Endodermal cell (in vitro differentiated cells): Measurements from ENCODE around the gene CBFB. TPM values are rescaled to one million over a fixed set of nuclear protein-coding genes. Genes with fewer than 3 reads are reported as not detected.

Experiments used
- DNase-seq: peaks from one replicate; pipeline ENCODE4 v3.0.0-alpha.2; 2017
- H3K27ac ChIP-seq: 2 replicates; pipeline ENCODE4 v1.5.1; 2013; ENCODE audit warnings: mild to moderate bottlenecking, low read depth, low read length, moderate library complexity
- H3K27me3 ChIP-seq: 2 replicates; pipeline ENCODE4 v1.6.1; 2013; ENCODE audit warnings: mild to moderate bottlenecking, low read length, moderate library complexity; ENCODE audit not compliant: insufficient read depth, control insufficient read depth, poor library complexity, severe bottlenecking
- H3K36me3 ChIP-seq: 2 replicates; pipeline ENCODE4 v1.7.0; 2013; ENCODE audit warnings: mild to moderate bottlenecking, low read length, moderate library complexity; ENCODE audit not compliant: control insufficient read depth, insufficient read depth
- H3K4me1 ChIP-seq: one replicate; pipeline ENCODE4 v1.7.0; 2013; ENCODE audit warnings: low read length; ENCODE audit not compliant: control insufficient read depth, insufficient read depth
- H3K4me3 ChIP-seq: 2 replicates; pipeline ENCODE4 v1.5.1; 2013; ENCODE audit warnings: mild to moderate bottlenecking, low read length, moderate library complexity
- H3K9ac ChIP-seq: 2 replicates; pipeline ENCODE4 v1.6.1; 2013; ENCODE audit warnings: mild to moderate bottlenecking, low read length, moderate library complexity; ENCODE audit not compliant: poor library complexity, severe bottlenecking; ENCODE audit errors: extremely low read depth
- H3K9me3 ChIP-seq: 2 replicates; pipeline ENCODE4 v1.6.1; 2013; ENCODE audit warnings: mild to moderate bottlenecking, low read length, moderate library complexity; ENCODE audit not compliant: control insufficient read depth
- H3K27ac Mint-ChIP-seq: 2 replicates; pipeline ENCODE4 v1.8.0; 2020; ENCODE audit warnings: mixed read lengths
- H3K27me3 Mint-ChIP-seq: 2 replicates; pipeline ENCODE4 v1.8.0; 2021; ENCODE audit warnings: mild to moderate bottlenecking, mixed read lengths; ENCODE audit not compliant: insufficient read depth
- H3K36me3 Mint-ChIP-seq: 2 replicates; pipeline ENCODE4 v1.8.0; 2020; ENCODE audit warnings: low read depth, mixed read lengths
- H3K4me1 Mint-ChIP-seq: 2 replicates; pipeline ENCODE4 v1.8.0; 2020; ENCODE audit warnings: mixed read lengths
- H3K4me3 Mint-ChIP-seq: 2 replicates; pipeline ENCODE4 v1.8.0; 2020; ENCODE audit warnings: mild to moderate bottlenecking, moderate library complexity, mixed read lengths
- H3K9me3 Mint-ChIP-seq: 2 replicates; pipeline ENCODE4 v1.8.0; 2020; ENCODE audit warnings: mild to moderate bottlenecking, mixed read lengths
- CTCF ChIP-seq: fragments of 200-600 bp; sonication (generic); conservative IDR thresholded peaks from 2 replicates; pipeline ENCODE4 v1.5.0; 2021; ENCODE audit warnings: antibody characterized with exemption, mild to moderate bottlenecking
- WGBS, 2 experiments: methylation state at CpG; one replicate each; pipeline versions ENCODE4 v1.1.5 to v1.1.7; 2013; ENCODE audit warnings: missing lambda C conversion rate in 2 of 2, mixed read lengths in 1 of 2; ENCODE audit not compliant: insufficient coverage in 1 of 2, insufficient read length in 1 of 2; 5-methylcytosine and 5-hydroxymethylcytosine counted together
- total RNA-seq, 2 donors: library from RNA; stranded (reverse); fragmentation: NEBNext Ultra II Directional in 1 of 2; extraction: Animal tissue kit (Norgen Biotek cat#: 25700) in 1 of 2; gene quantifications; 2 replicates in 1 of 2; 3 replicates in 1 of 2; pipeline ENCODE4 v1.2.1, GENCODE V29; 2021

CBFB gene
- total RNA-seq, 2 donors from 2014 or later = 93.9 to 95.2 TPM

- DNase-seq = no peak
- H3K9me3 ChIP-seq = no peaks in the 10 kb centered on the region
- Mint-ChIP-seq H3K27me3 (no peaks in the 10 kb centered on the region), H3K9me3 (no peaks in the 10 kb centered on the region), H3K4me3 (no peak overlapping the region), H3K27ac (no peak overlapping the region), H3K36me3 (peaks cover 29% of the 10 kb centered on the region), H3K4me1 (no peaks in the 10 kb centered on the region)
- no peak overlapping the region for H3K9ac ChIP-seq
- H3K27ac ChIP-seq = no peak overlapping the region
- peaks cover 71% of the 10 kb centered on the region for H3K36me3 ChIP-seq
- no peak overlapping the region for H3K4me3 ChIP-seq
- H3K27me3 ChIP-seq = no peaks in the 10 kb centered on the region
- no peaks in the 10 kb centered on the region for H3K4me1 ChIP-seq
- no peak for TF ChIP-seq CTCF
Measured at GRCh38 chr16:67089101-67089500, 60.2 kb downstream of the CBFB start.

- H3K4me1 ChIP-seq = no peaks in the 10 kb centered on the region
- H3K27ac ChIP-seq = no peak overlapping the region
- Mint-ChIP-seq H3K4me3 (no peak overlapping the region), H3K9me3 (no peaks in the 10 kb centered on the region), H3K4me1 (no peaks in the 10 kb centered on the region), H3K36me3 (peaks cover 12% of the 10 kb centered on the region), H3K27me3 (no peaks in the 10 kb centered on the region), H3K27ac (peak overlapping the region; percentile 19)
- WGBS, 2 experiments = 54 to 94% methylated on average over 2 to 4 of the region's 4 CpGs
- no peak overlapping the region for H3K4me3 ChIP-seq
- peaks cover 54% of the 10 kb centered on the region for H3K36me3 ChIP-seq
- no peak for TF ChIP-seq CTCF
- no peak for DNase-seq
- no peaks in the 10 kb centered on the region for H3K27me3 ChIP-seq
- H3K9ac ChIP-seq = no peak overlapping the region
- no peaks in the 10 kb centered on the region for H3K9me3 ChIP-seq
Measured at GRCh38 chr16:67091906-67092566, 63.1 kb downstream of the CBFB start.

GRCh38 chr16:67093098-67093726 is 64.3 kb downstream of the CBFB start:
- Mint-ChIP-seq H3K4me1 (no peaks in the 10 kb centered on the region), H3K27me3 (no peaks in the 10 kb centered on the region), H3K36me3 (peaks cover 12% of the 10 kb centered on the region), H3K9me3 (no peaks in the 10 kb centered on the region), H3K4me3 (no peak overlapping the region), H3K27ac (no peak overlapping the region)
- no peaks in the 10 kb centered on the region for H3K9me3 ChIP-seq
- peaks cover 51% of the 10 kb centered on the region for H3K36me3 ChIP-seq
- no peaks in the 10 kb centered on the region for H3K4me1 ChIP-seq
- no peak for DNase-seq
- no peak overlapping the region for H3K4me3 ChIP-seq
- no peaks in the 10 kb centered on the region for H3K27me3 ChIP-seq
- H3K27ac ChIP-seq = no peak overlapping the region
- no peak overlapping the region for H3K9ac ChIP-seq
- 93 to 95% methylated on average over 3 to 4 of the region's 4 CpGs for WGBS, 2 experiments
- TF ChIP-seq CTCF = no peak
